ENCODE measurements around the gene DDX51.

DDX51 gene

DNA sequence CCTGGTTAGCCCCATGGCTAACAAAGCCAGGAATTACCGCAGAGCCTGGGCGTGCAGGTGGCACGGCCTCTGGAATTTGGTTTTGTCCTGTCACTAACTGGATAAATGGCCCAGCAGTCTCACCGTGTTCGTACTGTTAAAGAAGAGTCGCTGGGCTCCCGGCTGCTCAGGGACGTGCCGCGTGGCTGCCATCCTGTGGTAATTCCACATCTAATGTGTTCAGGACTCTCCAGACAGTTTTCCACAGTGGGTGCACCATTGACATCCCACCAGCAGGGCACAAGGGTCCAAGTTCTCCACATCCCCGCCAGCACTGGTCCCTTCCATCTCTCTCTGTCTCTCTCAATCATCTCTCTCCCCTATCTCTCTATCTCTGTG, 19.8 kb upstream of the DDX51 start:
- Histone ChIP-seq H2AK5ac (ENCODE audit: low read depth, low read length) (no peak overlapping the region), H2AFZ (ENCODE audit: low read length) (no peak overlapping the region), H3K27me3 (ENCODE audit: control insufficient read depth in 3 of 3, insufficient read depth in 3 of 3, low read depth in 1 of 3, low read length in 3 of 3) (peaks cover 0 to 10% (median 0%) of the 10 kb centered on the region in 3 experiments), H3K9ac (ENCODE audit: low read depth, low read length, poor library complexity) (no peak overlapping the region), H3K36me3 (replicated peaks in 1 of 2; ENCODE audit: control insufficient read depth in 2 of 2, insufficient read depth in 2 of 2, low read length in 2 of 2) (no peaks in the 10 kb centered on the region), H3K9me3 (replicated peaks in 1 of 2; ENCODE audit: control insufficient read depth in 2 of 2, insufficient read depth in 1 of 2, low read depth in 1 of 2, low read length in 2 of 2) (no peaks in the 10 kb centered on the region), H3K79me1 (ENCODE audit: low read depth, low read length) (peaks cover 6% of the 10 kb centered on the region), H2BK120ac (ENCODE audit: low read depth, low read length) (no peak overlapping the region), H4K91ac (ENCODE audit: low read depth, low read length, poor library complexity) (no peak overlapping the region), H2BK5ac (ENCODE audit: low read length) (no peak overlapping the region), H2BK12ac (ENCODE audit: low read length) (no peak overlapping the region), H3K4ac (ENCODE audit: low read length) (no peak overlapping the region), H3K4me2 (ENCODE audit: insufficient read depth, low read length, poor library complexity, severe bottlenecking) (no peak overlapping the region), H3K18ac (ENCODE audit: low read length) (no peak overlapping the region), H3K4me3 (ENCODE audit: low read length in 2 of 2) (no peak overlapping the region), H3K27ac (replicated peaks; ENCODE audit: low read length) (no peak overlapping the region), H3K4me1 (ENCODE audit: control insufficient read depth in 2 of 2, insufficient read depth in 1 of 2, low read depth in 1 of 2, low read length in 2 of 2) (peaks cover 0 to 2% of the 10 kb centered on the region in 2 donors), H3K23ac (ENCODE audit: low read depth, low read length, poor library complexity) (no peak overlapping the region), H4K8ac (ENCODE audit: low read depth, low read length) (no peak overlapping the region), H3K14ac (ENCODE audit: low read length) (no peak overlapping the region), H2BK15ac (ENCODE audit: low read length) (no peak overlapping the region)
- DNase-seq (ENCODE audit: low spot score), result no peak
- no CpG with 5 or more reads among the region's 11 CpGs for WGBS, 2 donors (ENCODE audit: extremely low coverage in 2 of 2, insufficient read length in 2 of 2, insufficient replicate concordance in 1 of 2)

DNA sequence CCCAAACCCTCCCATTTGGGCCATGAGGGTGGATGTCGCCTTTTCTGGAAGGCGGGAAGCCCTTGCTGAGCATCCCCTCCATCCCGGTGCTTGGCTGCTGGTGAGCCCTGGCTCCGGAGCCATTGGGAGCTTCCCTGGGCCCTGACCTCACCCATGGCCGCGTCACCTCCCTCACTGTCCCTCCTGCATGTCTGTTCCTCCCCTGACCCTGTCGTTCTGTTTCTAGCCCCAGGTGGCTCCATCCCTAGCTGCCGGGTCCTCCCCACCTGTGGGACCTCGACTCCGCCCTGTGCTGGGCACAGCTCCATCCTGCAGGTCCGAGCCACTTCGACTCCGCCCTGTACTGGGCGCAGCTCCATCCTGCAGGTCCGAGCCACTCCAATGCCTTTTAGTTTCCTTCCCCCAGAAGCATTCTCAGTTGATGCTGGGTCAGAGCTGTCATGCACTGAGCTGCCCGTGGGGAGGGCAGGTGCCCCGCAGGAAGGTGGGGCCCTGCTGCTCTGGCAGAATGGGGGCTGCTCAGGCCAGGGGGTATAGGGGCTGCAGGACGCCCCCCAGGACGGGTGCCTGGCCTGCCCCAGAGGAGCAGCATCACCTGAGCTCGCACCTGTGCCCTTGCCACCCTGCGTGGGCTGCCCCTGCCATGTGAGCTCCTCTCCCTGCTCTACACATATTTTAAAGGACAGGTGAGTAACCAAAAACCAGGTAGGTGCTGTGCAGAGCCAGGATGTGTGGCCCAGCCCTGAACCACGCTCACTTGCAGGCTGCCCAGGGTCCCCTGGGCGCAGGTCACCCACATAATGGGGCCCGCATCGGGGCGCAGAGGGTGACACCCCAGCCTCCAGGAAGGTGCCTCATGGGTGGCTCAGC, 19.2 kb upstream of the DDX51 start:
- peak overlapping the region; percentile 56 for H2AK5ac ChIP-seq (ENCODE audit: low read depth, low read length)
- H3K9ac ChIP-seq (ENCODE audit: low read depth, low read length, poor library complexity), result peak overlapping the region; percentile 3
- no peak overlapping the region for H4K91ac ChIP-seq (ENCODE audit: low read depth, low read length, poor library complexity)
- peaks cover 0 to 2% of the 10 kb centered on the region in 2 donors for H3K9me3 ChIP-seq (replicated peaks in 1 of 2; ENCODE audit: control insufficient read depth in 2 of 2, insufficient read depth in 1 of 2, low read depth in 1 of 2, low read length in 2 of 2)
- peaks cover 0 to 10% (median 0%) of the 10 kb centered on the region in 3 experiments for H3K27me3 ChIP-seq (ENCODE audit: control insufficient read depth in 3 of 3, insufficient read depth in 3 of 3, low read depth in 1 of 3, low read length in 3 of 3)
- no peak overlapping the region for H2BK120ac ChIP-seq (ENCODE audit: low read depth, low read length)
- no peak for DNase-seq (ENCODE audit: low spot score)
- WGBS, 2 donors (ENCODE audit: extremely low coverage in 2 of 2, insufficient read length in 2 of 2, insufficient replicate concordance in 1 of 2), result no CpG with 5 or more reads among the region's 26 CpGs
- H3K79me1 ChIP-seq (ENCODE audit: low read depth, low read length), result peaks cover 5% of the 10 kb centered on the region
- peaks cover 0 to 2% of the 10 kb centered on the region in 2 donors for H3K4me1 ChIP-seq (ENCODE audit: control insufficient read depth in 2 of 2, insufficient read depth in 1 of 2, low read depth in 1 of 2, low read length in 2 of 2)
- H3K27ac ChIP-seq (replicated peaks; ENCODE audit: low read length), result no peak overlapping the region
- H3K4me3 ChIP-seq (ENCODE audit: low read length in 2 of 2), result peak overlapping the region in 1 of 2 donors; percentile 9
- H2BK12ac ChIP-seq (ENCODE audit: low read length), result no peak overlapping the region
- peaks cover 0 to 2% of the 10 kb centered on the region in 2 donors for H3K36me3 ChIP-seq (replicated peaks in 1 of 2; ENCODE audit: control insufficient read depth in 2 of 2, insufficient read depth in 2 of 2, low read length in 2 of 2)
- peak overlapping the region; percentile 43 for H4K8ac ChIP-seq (ENCODE audit: low read depth, low read length)
- no peak overlapping the region for H3K4ac ChIP-seq (ENCODE audit: low read length)
- peak overlapping the region; percentile 71 for H3K14ac ChIP-seq (ENCODE audit: low read length)
- H3K4me2 ChIP-seq (ENCODE audit: insufficient read depth, low read length, poor library complexity, severe bottlenecking), result no peak overlapping the region
- H2AFZ ChIP-seq (ENCODE audit: low read length), result no peak overlapping the region
- no peak overlapping the region for H2BK5ac ChIP-seq (ENCODE audit: low read length)
- no peak overlapping the region for H2BK15ac ChIP-seq (ENCODE audit: low read length)
- peak overlapping the region; percentile 89 for H3K23ac ChIP-seq (ENCODE audit: low read depth, low read length, poor library complexity)
- peak overlapping the region; percentile 71 for H3K18ac ChIP-seq (ENCODE audit: low read length)

DNA sequence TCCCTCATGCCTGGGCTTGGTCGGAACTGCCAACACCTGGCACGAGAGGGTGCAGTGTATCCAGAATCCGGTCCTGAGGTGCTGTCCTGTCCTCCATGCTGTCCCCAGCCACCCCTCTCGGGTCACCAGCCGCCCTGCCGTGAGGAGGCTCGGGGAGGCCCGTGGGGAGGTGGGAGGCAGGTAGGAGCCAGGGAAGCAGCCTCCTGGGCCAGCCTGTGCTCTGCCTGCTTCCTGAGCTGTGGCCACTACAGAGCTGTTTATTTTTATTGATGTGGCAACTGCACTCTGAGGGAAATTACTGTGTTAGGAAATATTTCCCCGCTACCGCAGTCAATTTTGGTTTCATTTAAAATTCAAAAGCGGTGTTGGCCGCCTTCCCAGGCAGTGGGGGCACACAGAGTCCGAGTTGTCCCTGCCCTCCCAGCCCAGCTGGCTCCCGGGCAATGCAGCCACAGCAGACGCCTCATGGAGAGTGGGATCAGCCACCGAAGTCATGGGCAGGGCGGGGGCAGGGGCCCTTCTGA, 18.5 kb upstream of the DDX51 start:
- H2BK120ac ChIP-seq (ENCODE audit: low read depth, low read length), result no peak overlapping the region
- DNase-seq (ENCODE audit: low spot score), result no peak
- H4K91ac ChIP-seq (ENCODE audit: low read depth, low read length, poor library complexity), result no peak overlapping the region
- peaks cover 0 to 2% of the 10 kb centered on the region in 2 donors for H3K4me1 ChIP-seq (ENCODE audit: control insufficient read depth in 2 of 2, insufficient read depth in 1 of 2, low read depth in 1 of 2, low read length in 2 of 2)
- no peak overlapping the region for H3K4me3 ChIP-seq (ENCODE audit: low read length in 2 of 2)
- peaks cover 0 to 7% of the 10 kb centered on the region in 2 donors for H3K9me3 ChIP-seq (replicated peaks in 1 of 2; ENCODE audit: control insufficient read depth in 2 of 2, insufficient read depth in 1 of 2, low read depth in 1 of 2, low read length in 2 of 2)
- peaks cover 0 to 10% (median 0%) of the 10 kb centered on the region in 3 experiments for H3K27me3 ChIP-seq (ENCODE audit: control insufficient read depth in 3 of 3, insufficient read depth in 3 of 3, low read depth in 1 of 3, low read length in 3 of 3)
- no peak overlapping the region for H2BK15ac ChIP-seq (ENCODE audit: low read length)
- H2BK5ac ChIP-seq (ENCODE audit: low read length), result no peak overlapping the region
- no peak overlapping the region for H3K14ac ChIP-seq (ENCODE audit: low read length)
- no peak overlapping the region for H2AFZ ChIP-seq (ENCODE audit: low read length)
- no peak overlapping the region for H3K9ac ChIP-seq (ENCODE audit: low read depth, low read length, poor library complexity)
- peaks cover 3% of the 10 kb centered on the region for H3K79me1 ChIP-seq (ENCODE audit: low read depth, low read length)
- no peak overlapping the region for H3K27ac ChIP-seq (replicated peaks; ENCODE audit: low read length)
- H2BK12ac ChIP-seq (ENCODE audit: low read length), result no peak overlapping the region
- H3K4ac ChIP-seq (ENCODE audit: low read length), result no peak overlapping the region
- H3K4me2 ChIP-seq (ENCODE audit: insufficient read depth, low read length, poor library complexity, severe bottlenecking), result no peak overlapping the region
- H3K36me3 ChIP-seq (replicated peaks in 1 of 2; ENCODE audit: control insufficient read depth in 2 of 2, insufficient read depth in 2 of 2, low read length in 2 of 2), result peaks cover 0 to 9% of the 10 kb centered on the region in 2 donors
- no CpG with 5 or more reads among the region's 17 CpGs for WGBS, 2 donors (ENCODE audit: extremely low coverage in 2 of 2, insufficient read length in 2 of 2, insufficient replicate concordance in 1 of 2)
- peak overlapping the region; percentile 71 for H3K18ac ChIP-seq (ENCODE audit: low read length)
- peak overlapping the region; percentile 56 for H2AK5ac ChIP-seq (ENCODE audit: low read depth, low read length)
- H3K23ac ChIP-seq (ENCODE audit: low read depth, low read length, poor library complexity), result peak overlapping the region; percentile 87
- no peak overlapping the region for H4K8ac ChIP-seq (ENCODE audit: low read depth, low read length)

DNA sequence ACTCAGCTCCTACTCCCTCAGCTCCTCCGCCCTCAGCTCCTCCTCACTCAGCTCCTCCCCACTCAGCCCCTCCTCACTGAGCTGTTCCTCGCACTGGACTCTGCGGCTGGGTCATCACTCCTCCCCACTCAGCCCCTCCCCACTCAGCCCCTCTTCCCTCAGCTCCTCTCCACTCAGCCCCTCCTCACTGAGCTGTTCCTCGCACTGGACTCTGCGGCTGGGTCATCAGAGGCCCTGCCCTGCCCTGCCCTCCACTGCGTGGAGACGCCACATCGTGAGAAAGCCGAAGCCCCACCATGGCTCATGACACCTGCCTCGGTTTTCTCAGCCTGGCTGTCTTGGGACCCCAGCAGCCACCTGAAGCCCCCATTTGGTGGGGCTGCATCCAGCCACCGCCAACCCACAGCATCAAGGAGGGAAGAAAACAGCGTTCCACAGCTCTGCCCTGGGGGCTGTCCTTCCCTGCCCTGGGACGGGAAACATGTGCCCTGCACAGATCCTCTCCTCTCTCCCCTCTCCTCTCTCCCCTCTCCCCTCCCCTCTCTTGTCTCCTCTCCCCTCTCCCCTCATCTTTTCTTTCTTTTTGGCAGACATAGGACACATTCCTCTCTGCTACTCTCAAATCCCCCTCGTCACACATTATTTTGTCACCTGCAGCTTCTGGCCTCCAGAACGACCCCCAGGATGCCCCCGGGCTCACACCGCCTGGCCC, 17.8 kb upstream of the DDX51 start:
- no peak overlapping the region for H4K8ac ChIP-seq (ENCODE audit: low read depth, low read length)

More for the DNA sequence above, 17.8 kb upstream of the DDX51 start:
- Histone ChIP-seq H3K18ac (ENCODE audit: low read length) (no peak overlapping the region), H2BK12ac (ENCODE audit: low read length) (no peak overlapping the region), H3K4ac (ENCODE audit: low read length) (no peak overlapping the region), H3K36me3 (replicated peaks in 1 of 2; ENCODE audit: control insufficient read depth in 2 of 2, insufficient read depth in 2 of 2, low read length in 2 of 2) (peaks cover 3 to 15% of the 10 kb centered on the region in 2 donors), H2BK15ac (ENCODE audit: low read length) (no peak overlapping the region), H2AK5ac (ENCODE audit: low read depth, low read length) (no peak overlapping the region), H3K4me1 (ENCODE audit: control insufficient read depth in 2 of 2, insufficient read depth in 1 of 2, low read depth in 1 of 2, low read length in 2 of 2) (peaks cover 0 to 3% of the 10 kb centered on the region in 2 donors), H3K4me2 (ENCODE audit: insufficient read depth, low read length, poor library complexity, severe bottlenecking) (no peak overlapping the region), H3K23ac (ENCODE audit: low read depth, low read length, poor library complexity) (peak overlapping the region; percentile 87), H2BK120ac (ENCODE audit: low read depth, low read length) (no peak overlapping the region), H3K79me1 (ENCODE audit: low read depth, low read length) (peaks cover 3% of the 10 kb centered on the region), H3K27me3 (ENCODE audit: control insufficient read depth in 3 of 3, insufficient read depth in 3 of 3, low read depth in 1 of 3, low read length in 3 of 3) (peaks cover 0 to 10% (median 0%) of the 10 kb centered on the region in 3 experiments), H2BK5ac (ENCODE audit: low read length) (no peak overlapping the region), H3K9me3 (replicated peaks in 1 of 2; ENCODE audit: control insufficient read depth in 2 of 2, insufficient read depth in 1 of 2, low read depth in 1 of 2, low read length in 2 of 2) (peaks cover 3 to 12% of the 10 kb centered on the region in 2 donors), H3K9ac (ENCODE audit: low read depth, low read length, poor library complexity) (no peak overlapping the region), H3K14ac (ENCODE audit: low read length) (no peak overlapping the region), H3K4me3 (ENCODE audit: low read length in 2 of 2) (no peak overlapping the region), H3K27ac (replicated peaks; ENCODE audit: low read length) (no peak overlapping the region), H4K91ac (ENCODE audit: low read depth, low read length, poor library complexity) (no peak overlapping the region), H2AFZ (ENCODE audit: low read length) (no peak overlapping the region)
- no CpG with 5 or more reads among the region's 17 CpGs for WGBS, 2 donors (ENCODE audit: extremely low coverage in 2 of 2, insufficient read length in 2 of 2, insufficient replicate concordance in 1 of 2)
- DNase-seq (ENCODE audit: low spot score), result no peak
